Measurements from ENCODE around the gene SETDB1.

The SETDB1 gene

GRCh38 chr1:150987924-150988323, 61.8 kb downstream of the SETDB1 start:
- no peak for TF ChIP-seq CTCF (IDR thresholded peaks at IDR 0.05; ENCODE audit: low read depth, low read length, missing control alignments)
- DNase-seq (ENCODE audit: low read depth) = no peak
- in situ Hi-C loops (cut with HindIII; ENCODE audit: low sequenced_read_pairs) = no loop called here
- no peak overlapping the region for H3K4me3 ChIP-seq (ENCODE audit: low read depth, low read length)

DNA sequence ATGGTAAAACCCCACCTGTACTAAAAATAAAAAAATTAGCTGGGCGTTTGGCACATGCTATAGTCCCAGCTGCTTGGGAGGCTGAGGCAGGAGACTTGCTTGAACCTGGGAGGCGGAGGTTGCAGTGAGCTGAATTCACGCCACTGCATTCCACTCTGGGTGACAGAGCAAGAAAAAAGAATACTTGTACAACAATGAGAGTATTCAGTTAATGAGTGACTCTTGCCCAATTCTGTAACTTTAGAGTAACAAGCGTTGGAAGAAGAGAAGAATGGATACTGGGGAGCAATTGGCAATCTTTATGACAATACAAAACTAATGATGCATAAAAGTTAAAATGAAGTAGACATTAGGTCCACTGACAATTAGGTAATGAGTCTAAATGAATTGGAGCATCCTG, 66.5 kb downstream of the SETDB1 start:
- H3K4me3 ChIP-seq (ENCODE audit: low read depth, low read length) = no peak overlapping the region
- DNase-seq (ENCODE audit: low read depth) = no peak
- in situ Hi-C loops (cut with HindIII; ENCODE audit: low sequenced_read_pairs) = no loop called here
- TF ChIP-seq CTCF (IDR thresholded peaks at IDR 0.05; ENCODE audit: low read depth, low read length, missing control alignments) = no peak

- in situ Hi-C loops (cut with HindIII; ENCODE audit: low sequenced_read_pairs) = no loop called here
- H3K4me3 ChIP-seq (ENCODE audit: low read depth, low read length) = no peak overlapping the region
- TF ChIP-seq CTCF (IDR thresholded peaks at IDR 0.05; ENCODE audit: low read depth, low read length, missing control alignments) = no peak
- no peak for DNase-seq (ENCODE audit: low read depth)
Measured at GRCh38 chr1:150994248-150994647, 68.1 kb downstream of the SETDB1 start.

GRCh38 chr1:150995460-150995859, 69.3 kb downstream of the SETDB1 start:
- H3K4me3 ChIP-seq (ENCODE audit: low read depth, low read length) = no peak overlapping the region
- TF ChIP-seq CTCF (IDR thresholded peaks at IDR 0.05; ENCODE audit: low read depth, low read length, missing control alignments) = no peak
- no peak for DNase-seq (ENCODE audit: low read depth)
- in situ Hi-C loops (cut with HindIII; ENCODE audit: low sequenced_read_pairs) = no loop called here

GRCh38 chr1:150995896-150996295, 69.7 kb downstream of the SETDB1 start:
- in situ Hi-C loops (cut with HindIII; ENCODE audit: low sequenced_read_pairs) = no loop called here
- TF ChIP-seq CTCF (IDR thresholded peaks at IDR 0.05; ENCODE audit: low read depth, low read length, missing control alignments) = peak; percentile 65
- DNase-seq (ENCODE audit: low read depth) = no peak
- no peak overlapping the region for H3K4me3 ChIP-seq (ENCODE audit: low read depth, low read length)

DNA sequence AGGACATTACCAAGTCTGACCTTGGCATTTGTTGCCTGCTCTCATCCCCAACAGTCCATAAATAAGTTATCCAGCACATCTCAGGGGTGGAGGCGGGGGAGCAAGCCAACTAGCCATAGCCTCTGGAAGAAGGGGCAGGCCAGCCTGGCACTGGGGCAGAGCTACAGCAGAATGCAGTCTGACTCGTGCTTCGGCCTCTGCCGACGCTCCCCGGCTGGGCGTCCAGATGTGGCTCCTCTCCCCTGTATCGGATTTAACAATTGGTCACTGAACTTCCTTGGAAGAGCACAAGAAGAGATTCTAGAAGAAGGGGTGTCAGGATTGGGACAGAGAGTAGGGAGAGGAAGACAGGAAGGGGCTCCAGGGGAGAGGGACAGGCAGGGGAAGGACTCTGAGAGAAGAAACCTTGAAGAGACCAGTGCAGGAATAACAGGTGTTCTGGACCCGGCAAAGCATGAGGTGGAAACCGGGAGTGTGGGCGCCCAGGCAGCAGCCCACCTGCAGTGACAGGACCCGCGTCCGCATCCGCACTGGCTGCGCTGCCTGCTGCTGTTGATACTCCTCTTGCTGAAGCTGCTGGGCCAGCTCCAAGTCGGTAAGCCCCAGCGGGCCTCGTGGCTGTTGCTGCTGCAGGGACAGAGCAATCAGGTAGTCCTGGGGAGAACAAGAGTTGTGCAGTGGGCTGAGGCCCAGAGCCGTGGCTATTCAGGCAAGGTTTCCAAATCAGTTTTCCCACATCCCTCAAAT, 71.1 kb downstream of the SETDB1 start:
- in situ Hi-C loops (cut with HindIII; ENCODE audit: low sequenced_read_pairs) = no loop called here

More for the DNA sequence above, 71.1 kb downstream of the SETDB1 start:
- no peak overlapping the region for H3K4me3 ChIP-seq (ENCODE audit: low read depth, low read length)
- TF ChIP-seq CTCF (IDR thresholded peaks at IDR 0.05; ENCODE audit: low read depth, low read length, missing control alignments) = no peak
- no peak for DNase-seq (ENCODE audit: low read depth)
